ENCODE results near the gene RUSC2.

RUSC2 gene, protein sequence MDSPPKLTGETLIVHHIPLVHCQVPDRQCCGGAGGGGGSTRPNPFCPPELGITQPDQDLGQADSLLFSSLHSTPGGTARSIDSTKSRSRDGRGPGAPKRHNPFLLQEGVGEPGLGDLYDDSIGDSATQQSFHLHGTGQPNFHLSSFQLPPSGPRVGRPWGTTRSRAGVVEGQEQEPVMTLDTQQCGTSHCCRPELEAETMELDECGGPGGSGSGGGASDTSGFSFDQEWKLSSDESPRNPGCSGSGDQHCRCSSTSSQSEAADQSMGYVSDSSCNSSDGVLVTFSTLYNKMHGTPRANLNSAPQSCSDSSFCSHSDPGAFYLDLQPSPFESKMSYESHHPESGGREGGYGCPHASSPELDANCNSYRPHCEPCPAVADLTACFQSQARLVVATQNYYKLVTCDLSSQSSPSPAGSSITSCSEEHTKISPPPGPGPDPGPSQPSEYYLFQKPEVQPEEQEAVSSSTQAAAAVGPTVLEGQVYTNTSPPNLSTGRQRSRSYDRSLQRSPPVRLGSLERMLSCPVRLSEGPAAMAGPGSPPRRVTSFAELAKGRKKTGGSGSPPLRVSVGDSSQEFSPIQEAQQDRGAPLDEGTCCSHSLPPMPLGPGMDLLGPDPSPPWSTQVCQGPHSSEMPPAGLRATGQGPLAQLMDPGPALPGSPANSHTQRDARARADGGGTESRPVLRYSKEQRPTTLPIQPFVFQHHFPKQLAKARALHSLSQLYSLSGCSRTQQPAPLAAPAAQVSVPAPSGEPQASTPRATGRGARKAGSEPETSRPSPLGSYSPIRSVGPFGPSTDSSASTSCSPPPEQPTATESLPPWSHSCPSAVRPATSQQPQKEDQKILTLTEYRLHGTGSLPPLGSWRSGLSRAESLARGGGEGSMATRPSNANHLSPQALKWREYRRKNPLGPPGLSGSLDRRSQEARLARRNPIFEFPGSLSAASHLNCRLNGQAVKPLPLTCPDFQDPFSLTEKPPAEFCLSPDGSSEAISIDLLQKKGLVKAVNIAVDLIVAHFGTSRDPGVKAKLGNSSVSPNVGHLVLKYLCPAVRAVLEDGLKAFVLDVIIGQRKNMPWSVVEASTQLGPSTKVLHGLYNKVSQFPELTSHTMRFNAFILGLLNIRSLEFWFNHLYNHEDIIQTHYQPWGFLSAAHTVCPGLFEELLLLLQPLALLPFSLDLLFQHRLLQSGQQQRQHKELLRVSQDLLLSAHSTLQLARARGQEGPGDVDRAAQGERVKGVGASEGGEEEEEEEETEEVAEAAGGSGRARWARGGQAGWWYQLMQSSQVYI (N-terminal part only)

DNA sequence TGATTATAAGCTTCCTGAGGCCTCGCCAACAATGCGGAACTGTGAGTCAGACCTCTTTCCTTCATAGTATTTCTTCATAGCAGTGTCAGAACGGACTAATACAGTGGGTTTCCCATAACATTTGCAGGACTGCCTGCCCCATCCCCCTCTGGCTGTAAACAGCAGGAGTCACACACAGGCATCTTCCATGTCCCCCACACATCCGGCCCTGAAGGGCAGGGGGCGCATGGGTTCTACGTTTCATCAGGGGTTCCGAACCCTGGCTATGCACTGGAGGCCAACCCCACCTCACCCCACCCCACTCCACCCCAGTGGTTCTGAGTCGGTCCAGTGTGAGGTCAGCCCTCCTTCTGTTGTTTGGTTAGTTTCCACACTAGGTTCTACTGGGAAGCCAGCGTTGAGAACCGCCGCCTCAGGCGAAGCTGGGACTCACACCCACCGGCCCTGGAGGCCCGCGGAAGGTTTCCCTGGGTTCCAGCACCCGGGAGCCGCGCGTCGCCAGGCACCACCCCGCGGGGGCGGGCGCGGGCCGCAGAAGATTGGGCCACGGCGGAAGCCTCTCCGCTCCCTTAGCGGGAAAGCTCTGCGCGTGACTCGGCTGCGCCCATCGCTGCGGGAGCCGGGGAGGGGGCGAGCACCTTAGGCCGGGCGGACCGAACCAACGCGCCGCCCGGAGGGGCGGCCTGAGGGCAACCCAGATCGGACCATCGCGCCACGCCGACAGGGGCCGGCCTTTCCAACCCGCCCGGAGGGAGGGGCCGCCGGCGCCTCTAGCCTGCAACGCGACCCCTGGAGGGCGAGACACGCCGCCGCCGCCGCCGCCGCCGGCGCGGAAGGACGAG, at the start of gene RUSC2:
TSS of gene RUSC2 (plus strand) at position 799 of the 842 bp plus-strand sequence. CDS start 56,411 bp downstream, outside the sequence.
- peak; percentile 46 to 53 (median 47) for DNase-seq (ENCODE audit: low read depth in 2 of 3, low spot score in 1 of 3)

DNA sequence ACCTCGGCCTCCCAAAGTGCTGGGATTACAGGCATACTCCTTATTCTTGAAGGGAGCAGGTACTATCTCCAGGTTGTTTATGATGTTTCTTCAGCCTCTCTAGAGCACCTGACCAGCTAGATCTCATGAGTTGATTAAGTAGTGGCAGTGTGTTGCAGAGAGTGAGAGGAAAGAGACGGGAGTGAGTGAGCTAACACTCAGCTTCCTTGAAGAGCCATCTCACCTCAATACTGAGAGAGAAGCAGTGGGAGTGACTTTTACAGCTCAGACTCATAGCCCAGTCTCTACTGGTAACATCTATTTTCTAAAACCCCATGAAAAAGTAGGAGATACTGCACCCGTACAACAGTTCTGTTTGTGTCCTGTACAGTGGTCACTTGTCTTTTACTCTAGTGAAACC, 43.9 kb upstream of the RUSC2 start:
- no peak for DNase-seq (ENCODE audit: low read depth in 2 of 3, low spot score in 1 of 3)

DNA sequence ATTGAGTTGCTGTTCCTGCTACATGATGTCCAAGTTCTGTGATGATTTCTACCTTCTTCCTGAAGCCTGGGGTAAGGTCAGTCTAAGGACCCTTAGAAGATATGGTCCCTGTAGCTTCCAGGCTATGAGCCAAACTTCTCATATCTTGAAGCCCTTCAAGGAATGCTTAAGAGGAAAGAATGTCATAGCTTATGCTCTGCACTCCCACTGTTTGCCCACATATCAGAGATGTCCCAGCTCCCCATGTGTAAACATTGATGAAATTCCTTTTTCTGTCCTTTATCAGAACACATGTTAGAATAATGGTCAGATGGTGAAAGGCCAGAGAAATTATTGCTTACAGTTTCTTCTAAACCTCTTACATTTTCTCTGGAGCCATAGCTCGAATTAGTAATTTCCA, 41.4 kb upstream of the RUSC2 start:
- DNase-seq (ENCODE audit: low read depth in 2 of 3, low spot score in 1 of 3) = no peak

DNA sequence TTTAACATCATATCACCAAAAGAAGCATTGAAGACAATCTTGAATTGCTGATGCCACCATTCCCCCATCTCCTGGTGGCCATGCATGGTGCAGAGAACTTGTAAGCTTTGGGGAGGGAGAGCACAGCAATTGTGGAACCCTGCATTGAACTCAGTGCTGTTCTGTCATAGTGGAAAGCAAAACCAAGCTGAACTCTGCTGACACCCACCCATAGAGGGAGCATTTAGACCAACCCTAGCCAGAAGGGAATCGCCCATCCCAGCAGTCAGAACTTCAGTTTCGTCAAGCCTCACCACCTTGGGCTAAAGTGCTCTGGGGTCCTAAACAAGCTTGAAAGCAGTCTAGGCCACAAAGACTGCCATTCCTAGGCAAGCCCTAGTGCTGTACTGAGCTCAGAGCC, 37.4 kb upstream of the RUSC2 start:
- no peak for DNase-seq (ENCODE audit: low read depth in 2 of 3, low spot score in 1 of 3)

DNA sequence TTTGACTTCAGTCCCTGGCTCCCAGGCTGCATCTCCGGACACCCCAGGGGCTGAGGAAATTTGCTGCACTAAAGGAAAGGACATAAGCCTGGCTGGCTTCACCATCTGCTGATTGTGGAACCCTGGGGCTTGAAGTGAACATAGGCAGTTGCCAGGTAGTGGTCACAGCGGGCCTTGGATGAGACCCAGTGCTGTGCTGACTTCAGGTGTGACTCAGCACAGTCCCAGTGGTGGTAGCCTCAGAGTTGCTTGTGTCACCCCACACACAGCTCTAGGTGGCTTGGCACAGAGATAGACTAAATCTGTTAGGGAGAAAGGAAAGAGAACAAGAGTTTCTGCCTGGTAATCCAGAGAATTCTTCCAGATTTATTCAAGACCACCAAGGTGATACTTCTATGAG, 36.1 kb upstream of the RUSC2 start:
- no peak for DNase-seq (ENCODE audit: low read depth in 2 of 3, low spot score in 1 of 3)

DNA sequence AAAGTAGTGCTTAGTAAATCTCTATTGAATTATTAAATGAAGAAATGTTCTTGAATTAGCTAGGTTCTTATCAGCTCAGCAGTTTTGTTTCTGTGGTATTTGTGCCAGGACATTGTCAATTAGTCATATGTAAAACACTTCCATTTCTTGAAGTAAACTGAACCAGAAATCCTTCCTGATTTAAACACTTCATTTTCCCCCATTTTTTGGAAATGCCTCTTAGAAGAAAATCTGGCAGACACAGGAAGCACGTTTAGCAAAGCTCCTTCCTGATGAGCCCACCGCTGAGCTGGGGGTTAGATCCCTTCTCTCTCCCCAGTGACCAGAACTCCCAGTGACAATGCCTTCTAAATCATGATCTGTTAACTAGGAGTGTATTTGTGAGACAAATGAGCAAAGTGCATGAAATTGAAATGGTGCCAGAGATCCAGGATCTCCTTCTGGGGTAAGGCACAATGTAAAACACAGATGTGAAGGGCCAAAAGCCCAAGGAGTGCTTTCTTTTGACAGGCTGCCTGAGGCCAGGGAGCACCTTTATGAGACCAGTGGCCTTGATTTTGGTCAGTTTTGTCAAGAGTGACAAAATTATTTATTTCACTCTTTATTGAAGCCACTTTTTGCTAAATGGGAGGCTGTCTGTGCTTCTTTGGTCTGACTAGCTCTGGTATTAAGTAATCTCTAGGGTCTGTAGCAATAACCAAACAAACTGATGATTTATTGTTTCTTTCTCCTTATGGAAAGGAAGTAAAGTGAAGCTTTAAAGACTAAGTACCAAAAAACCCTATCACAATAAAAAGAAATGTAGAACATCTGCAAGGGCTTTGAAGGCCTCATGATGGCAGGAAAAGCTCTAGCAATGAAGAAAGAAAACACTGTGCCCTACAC, 25.5 kb upstream of the RUSC2 start:
- no peak for DNase-seq (ENCODE audit: low read depth in 2 of 3, low spot score in 1 of 3)

DNA sequence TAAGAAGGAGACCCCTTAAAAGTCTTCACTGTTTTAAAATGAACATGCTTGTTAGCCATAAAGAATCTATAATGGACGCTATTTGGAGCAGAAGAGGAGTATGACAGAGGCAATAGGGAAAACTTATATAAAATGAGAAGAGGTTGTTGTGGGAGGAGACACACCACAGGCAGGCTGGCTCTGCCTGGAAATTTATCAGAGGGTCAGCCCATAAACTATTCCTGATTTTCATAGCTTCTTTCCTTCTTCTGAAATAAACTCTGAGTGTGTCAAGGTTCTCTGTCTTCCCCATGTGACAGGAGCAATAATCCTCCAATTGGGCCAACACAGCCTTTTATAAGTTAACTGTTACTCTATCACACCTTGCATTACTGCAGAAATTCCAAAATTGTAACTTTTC, 19.6 kb upstream of the RUSC2 start:
- DNase-seq (ENCODE audit: low read depth in 2 of 3, low spot score in 1 of 3) = no peak

DNA sequence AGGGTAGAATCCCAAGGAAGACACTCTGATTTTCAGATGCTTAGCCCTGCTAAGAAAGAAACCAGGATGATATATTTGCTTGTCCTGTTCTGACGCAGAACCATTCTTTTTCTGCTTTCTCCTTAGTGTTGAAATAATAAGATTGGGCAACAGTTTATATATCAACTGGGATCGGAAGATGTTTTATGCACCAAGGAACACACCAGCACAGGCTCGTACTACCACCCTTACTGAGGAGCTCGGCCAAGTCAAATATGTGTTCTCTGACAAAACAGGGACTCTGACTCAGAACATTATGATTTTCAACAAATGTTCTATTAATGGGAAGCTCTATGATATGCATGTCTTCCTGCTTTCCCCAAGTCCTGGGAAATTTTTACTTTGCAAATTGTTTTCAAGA, 19.0 kb upstream of the RUSC2 start:
- no peak for DNase-seq (ENCODE audit: low read depth in 2 of 3, low spot score in 1 of 3)

DNA sequence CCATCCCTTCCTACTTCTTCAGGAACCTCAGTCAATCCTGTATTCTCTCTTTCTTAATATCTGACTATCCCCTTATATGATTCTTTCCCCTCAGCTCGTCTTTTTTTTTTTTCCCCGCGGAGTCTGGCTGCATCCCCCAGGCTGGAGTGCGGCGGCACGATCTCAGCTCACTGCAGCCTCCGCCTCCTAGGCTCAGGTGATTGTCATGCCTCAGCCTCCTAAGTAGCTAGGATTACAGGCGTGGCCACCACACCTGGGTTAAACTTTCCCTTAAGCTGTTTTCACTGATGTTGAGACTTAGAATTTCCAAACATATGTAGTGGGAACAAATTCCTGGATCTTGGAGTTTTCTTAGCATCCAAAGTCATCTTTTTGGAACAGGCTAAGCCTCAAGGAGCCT, 13.3 kb upstream of the RUSC2 start:
- no peak for DNase-seq (ENCODE audit: low read depth in 2 of 3, low spot score in 1 of 3)

DNA sequence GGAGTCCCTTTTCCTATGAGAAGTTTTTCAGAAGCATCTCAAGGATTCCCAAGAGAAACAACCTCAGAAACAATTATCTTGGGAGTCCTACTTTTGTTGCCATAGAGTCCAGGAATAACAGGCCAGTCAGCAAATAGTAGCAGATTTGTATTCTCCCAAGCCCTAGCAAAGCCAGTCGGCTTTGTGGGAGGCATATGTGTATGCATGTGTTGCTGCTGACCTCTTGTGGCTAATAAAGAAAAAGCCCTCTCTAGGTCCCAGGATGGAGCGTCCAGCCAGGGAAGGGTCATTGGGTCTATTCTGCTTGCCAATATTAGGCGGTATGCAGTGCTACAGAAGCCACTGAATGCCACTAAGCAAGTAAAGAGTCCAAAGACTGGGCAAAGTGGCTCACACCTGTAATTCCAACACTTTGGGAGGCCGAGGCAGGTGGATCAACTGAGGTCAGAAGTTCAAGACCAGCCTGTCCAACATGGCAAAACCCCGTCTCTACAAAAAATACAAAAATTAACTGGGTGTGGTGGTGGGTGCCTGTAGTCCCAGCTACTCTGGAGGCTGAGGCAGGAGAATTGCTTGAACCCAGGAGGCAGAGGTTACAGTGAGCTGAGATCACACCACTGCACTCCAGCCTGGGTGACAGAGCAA, 12.6 kb upstream of the RUSC2 start:
- peak in 2 of 3 donors; percentile 8 to 18 for DNase-seq (ENCODE audit: low read depth in 2 of 3, low spot score in 1 of 3)

DNA sequence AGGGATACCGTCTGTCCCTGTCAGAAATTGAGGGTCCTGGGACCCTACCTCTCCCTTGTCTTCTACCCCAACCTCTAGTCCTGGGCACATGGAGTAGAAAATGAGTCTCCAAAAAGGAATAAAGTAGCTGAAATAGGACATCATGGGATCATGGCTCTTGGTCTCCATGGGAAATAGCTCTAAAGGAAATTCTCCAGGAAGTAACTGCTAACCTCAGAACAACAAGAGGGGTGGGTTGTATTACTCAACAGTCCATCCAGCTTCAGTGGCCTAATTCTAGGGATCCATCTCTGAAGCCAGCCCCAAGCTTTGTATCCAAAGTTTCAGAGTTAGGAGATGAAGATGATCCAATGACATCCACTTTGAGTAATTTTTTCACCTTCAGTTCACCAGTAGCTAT, 11.0 kb upstream of the RUSC2 start:
- DNase-seq (ENCODE audit: low read depth in 2 of 3, low spot score in 1 of 3) = no peak

DNA sequence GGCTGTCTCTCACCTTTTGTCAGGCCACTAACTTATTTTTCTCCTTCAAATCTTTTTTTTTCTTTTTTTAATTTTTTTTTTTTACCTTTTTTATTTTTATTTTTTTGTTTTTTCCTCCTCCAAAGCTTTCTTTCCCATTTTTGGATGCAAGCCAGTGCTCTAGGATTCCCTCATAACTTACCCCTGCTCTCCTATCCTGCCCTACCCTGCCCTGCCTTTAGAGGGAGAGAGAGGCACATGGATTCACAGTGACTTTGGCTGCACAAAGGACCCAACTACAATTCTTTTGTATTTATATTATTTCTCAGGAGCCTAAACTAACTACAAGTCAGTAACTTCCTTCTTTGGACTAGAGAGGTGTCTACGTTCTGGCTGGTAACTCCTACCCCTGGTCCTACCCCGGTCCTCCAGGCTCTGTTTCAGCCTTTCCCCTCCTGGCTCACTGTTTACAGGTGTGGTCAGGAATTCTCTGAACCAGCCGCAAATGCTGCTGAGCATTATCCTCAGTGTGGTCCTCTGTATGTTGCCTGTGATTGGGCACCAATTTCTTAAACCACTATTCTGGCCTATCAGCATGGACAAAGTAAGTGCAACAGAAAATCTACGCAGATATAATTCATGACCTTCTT, 8.4 kb upstream of the RUSC2 start:
- DNase-seq (ENCODE audit: low read depth in 2 of 3, low spot score in 1 of 3) = peak in 1 of 3 donors; percentile 9

DNA sequence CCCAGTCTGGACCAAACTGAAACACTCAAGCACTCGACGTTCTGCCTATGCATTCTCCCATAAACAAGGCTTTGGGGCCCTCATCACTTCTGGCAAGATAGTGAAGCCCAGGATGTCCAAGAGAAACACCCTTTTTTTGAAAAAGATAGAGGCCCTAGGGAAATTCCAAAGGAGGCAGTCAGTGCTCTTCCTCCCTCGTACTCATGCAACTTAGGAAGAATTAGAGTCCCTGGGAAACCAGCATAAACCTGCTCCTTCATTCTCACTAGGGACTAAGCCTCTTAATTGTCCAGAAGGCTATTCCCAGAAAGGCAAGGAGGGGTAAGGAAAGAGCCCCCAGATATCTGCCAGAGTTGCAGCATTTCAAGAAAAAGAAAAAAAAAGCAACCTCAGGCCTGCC, 7.8 kb upstream of the RUSC2 start:
- DNase-seq (ENCODE audit: low read depth in 2 of 3, low spot score in 1 of 3) = no peak

DNA sequence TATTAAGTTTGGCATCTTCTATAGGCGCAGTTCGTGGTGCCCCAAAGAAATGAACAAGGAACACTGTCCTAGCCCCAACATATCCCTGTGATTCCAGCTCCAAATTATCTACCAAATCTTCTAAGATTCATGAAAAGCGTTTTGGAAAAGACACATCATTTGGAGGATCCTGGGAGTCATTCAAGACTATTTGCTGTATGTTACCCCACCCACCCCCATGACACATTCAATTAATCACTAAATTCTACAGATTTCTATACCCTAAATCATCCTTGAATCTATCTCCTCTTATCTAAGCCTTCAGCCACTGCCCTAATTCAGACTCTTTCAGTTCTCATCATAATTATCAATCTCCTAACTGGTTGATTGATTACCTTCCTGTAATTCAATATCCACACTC, 5.5 kb upstream of the RUSC2 start:
- DNase-seq (ENCODE audit: low read depth in 2 of 3, low spot score in 1 of 3) = no peak

DNA sequence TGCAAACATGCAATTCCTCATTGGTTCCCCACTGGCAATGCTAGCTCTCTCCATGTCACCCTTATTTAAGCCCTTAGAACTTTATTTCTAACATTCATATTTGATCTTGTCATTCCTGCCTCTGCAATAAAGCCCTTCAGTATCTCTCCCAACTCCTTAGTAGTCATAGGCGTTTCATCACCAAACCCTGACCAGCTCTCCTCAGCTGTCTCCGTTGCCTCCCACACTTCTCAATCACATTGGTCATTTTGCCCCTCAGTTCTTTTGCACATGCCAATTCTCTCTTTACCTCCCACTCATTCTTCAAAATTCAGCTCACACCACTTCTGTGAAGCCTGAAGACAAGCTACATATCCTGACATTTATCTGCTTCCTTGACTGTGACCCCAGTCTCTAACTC, 2.8 kb upstream of the RUSC2 start:
- no peak for DNase-seq (ENCODE audit: low read depth in 2 of 3, low spot score in 1 of 3)

DNA sequence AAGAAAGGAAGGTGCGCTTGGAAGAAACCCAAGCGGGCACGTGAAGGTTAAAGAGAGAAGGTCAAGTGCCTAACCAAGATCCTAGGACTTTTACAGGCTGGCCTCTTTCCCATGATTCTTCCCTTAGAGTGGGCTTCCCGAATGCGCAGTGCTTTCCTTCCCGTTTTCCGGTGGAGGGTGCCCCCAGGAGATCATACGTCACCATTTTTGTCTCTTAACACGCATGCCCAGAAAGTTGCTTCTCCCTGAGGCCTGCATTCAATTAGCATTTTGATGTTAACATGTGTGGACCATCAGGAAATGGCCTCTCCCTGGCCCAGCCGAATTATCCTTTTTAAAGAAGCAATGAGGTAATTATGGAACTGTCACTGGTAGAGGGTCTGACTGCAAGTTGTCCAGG, 1.9 kb upstream of the RUSC2 start:
- DNase-seq (ENCODE audit: low read depth in 2 of 3, low spot score in 1 of 3) = no peak

DNA sequence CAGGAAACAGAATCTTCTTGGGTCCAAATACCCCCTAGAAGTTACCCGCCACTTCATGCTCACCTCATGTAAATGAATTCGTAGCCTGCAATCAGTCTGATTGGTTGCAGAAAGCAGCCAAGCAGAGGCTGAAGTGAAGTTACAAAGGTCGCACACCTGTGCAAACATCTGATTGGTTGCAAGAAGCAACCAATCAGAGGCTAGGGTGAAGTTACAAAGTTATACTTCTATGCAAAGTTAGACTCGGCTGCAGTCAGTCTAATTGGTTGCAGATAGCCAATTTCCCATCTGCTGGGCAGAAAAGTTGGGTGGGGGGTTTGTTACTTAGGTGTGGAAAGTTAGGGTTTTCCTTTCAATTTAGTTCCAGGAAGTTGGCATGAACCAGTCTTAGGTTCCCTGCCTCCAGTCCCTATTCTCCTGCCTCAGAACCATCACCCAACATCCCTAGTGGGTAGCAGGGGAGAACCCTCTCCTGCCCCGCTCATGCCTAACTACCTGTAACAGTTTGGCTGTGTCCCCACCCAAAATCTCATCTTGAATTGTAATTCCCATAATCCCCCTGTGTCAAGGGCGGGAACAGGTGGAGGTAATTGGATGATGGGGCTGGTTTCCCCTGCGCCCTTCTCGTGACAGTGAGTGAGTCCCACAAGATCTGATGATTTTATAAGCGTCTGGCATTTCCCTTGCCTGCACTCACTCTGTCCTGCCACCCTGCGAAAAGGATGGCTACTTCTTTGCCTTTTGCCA, 1.2 kb upstream of the RUSC2 start:
- no peak for DNase-seq (ENCODE audit: low read depth in 2 of 3, low spot score in 1 of 3)

Data from stimulated activated CD4-positive, alpha-beta T cell treated with anti-CD3 and anti-CD28 coated beads, Interleukin-12 subunit alpha, Interleukin-12 subunit beta, amount 100 ng/mL, for 48 hours (primary cell).